HCT116 (cell line): Measurements from ENCODE around the gene FAM168A. TPM values are rescaled to one million over a fixed set of nuclear protein-coding genes. Genes with fewer than 3 reads are reported as not detected.

Source experiments
- ATAC-seq: fragments of 200-7000 bp; cut with Tn5 transposase; 2 replicates; pipeline ENCODE4 v1.9.1; 2020; ENCODE audit warnings: mild to moderate bottlenecking, moderate library complexity
- BruUV-seq: library from RNA; stranded (reverse); fragments of 400-500 nt; replicated peaks from 2 replicates; lab custom pipeline; 2021; lab: Mats Ljungman, UMichigan
- CTCF ChIA-PET: fragments of 300-600 bp; sonication (Branson Sonifier 250); formaldehyde crosslinking; loops from one replicate; lab custom pipeline; 2021; ENCODE audit warnings: antibody characterized with exemption; lab: Charles Lee
- POLR2A ChIA-PET: fragments of 300-600, 350-600 bp; sonication (Branson Sonifier 250); formaldehyde crosslinking; loops from one replicate; lab custom pipeline; 2021; ENCODE audit warnings: antibody characterized with exemption; lab: Charles Lee
- RAD21 ChIA-PET, 2 experiments: fragments of 300-600 bp; sonication (Branson Sonifier 250); formaldehyde crosslinking; loops; one replicate each; lab custom pipeline; 2023; ENCODE audit warnings: low total read pairs in 2 of 2; ENCODE audit not compliant: uncharacterized antibody in 2 of 2, unreplicated experiment in 2 of 2, low non-redundant PET in 1 of 2; lab: Charles Lee
- DNase-seq: peaks from one replicate; pipeline ENCODE4 v3.0.0-alpha.2; 2010; ENCODE audit warnings: low read depth, low spot score
- H2AFZ ChIP-seq: fragments of 200-600 bp; shearing (Covaris generic), sonication (generic); 2 replicates; pipeline ENCODE4 v1.6.1; 2017; ENCODE audit warnings: low read depth, mixed run types, mixed read lengths, antibody characterized with exemption, low read length; ENCODE audit not compliant: poor library complexity, severe bottlenecking
- H3K27ac ChIP-seq: 2 replicates; pipeline ENCODE4 v1.5.1; 2012; ENCODE audit warnings: low read depth, low read length
- H3K27me3 ChIP-seq: fragments of 200-600 bp; sonication (generic); 2 replicates; pipeline ENCODE4 v1.6.1; 2016; ENCODE audit warnings: mixed run types, low read length, mixed read lengths; ENCODE audit not compliant: insufficient read depth
- H3K36me3 ChIP-seq, 2 experiments: fragments of 200-500 bp in 1 of 2; fragments of 200-600 bp in 1 of 2; sonication (Bioruptor generic) in 1 of 2; sonication (generic) in 1 of 2; 2 replicates each; pipeline versions ENCODE4 v1.5.1 to v1.6.1; 2014 to 2016; ENCODE audit warnings: low read length in 2 of 2, inconsistent platforms in 1 of 2, mixed read lengths in 1 of 2, mixed run types in 1 of 2; ENCODE audit not compliant: insufficient read depth in 2 of 2, control insufficient read depth in 1 of 2
- H3K4me1 ChIP-seq, 2 experiments: fragments of 200-600 bp in 1 of 2; sonication (generic) in 1 of 2; 2 replicates each; pipeline versions ENCODE4 v1.5.1 to v1.6.1; 2012 to 2017; ENCODE audit warnings: low read length in 2 of 2, inconsistent platforms in 1 of 2, mild to moderate bottlenecking in 1 of 2, mixed read lengths in 1 of 2, mixed run types in 1 of 2, moderate library complexity in 1 of 2; ENCODE audit not compliant: insufficient read depth in 2 of 2, control insufficient read depth in 1 of 2
- H3K4me2 ChIP-seq: fragments of 200-600 bp; sonication (generic); 2 replicates; pipeline ENCODE4 v1.6.1; 2017; ENCODE audit warnings: mixed run types, low read length, mixed read lengths
- H3K4me3 ChIP-seq, 2 experiments: fragments of 200-600 bp in 1 of 2; sonication (generic) in 1 of 2; replicated peaks in 1 of 2; 2 replicates each; pipeline ENCODE4 v1.5.1; 2011 to 2016; ENCODE audit warnings: low read length in 2 of 2, control low read depth in 1 of 2, low read depth in 1 of 2, mild to moderate bottlenecking in 1 of 2, mixed read lengths in 1 of 2, mixed run types in 1 of 2
- H3K79me2 ChIP-seq: fragments of 200-600 bp; sonication (generic); 2 replicates; pipeline ENCODE4 v1.6.1; 2017; ENCODE audit warnings: mild to moderate bottlenecking, mixed run types, low read length, moderate library complexity, mixed read lengths; ENCODE audit not compliant: insufficient read depth
- H3K9ac ChIP-seq: fragments of 200-600 bp; sonication (generic); 2 replicates; pipeline ENCODE4 v1.6.1; 2016; ENCODE audit warnings: low read length, mixed read lengths
- H3K9me2 ChIP-seq: fragments of 200-600 bp; sonication (generic), shearing (Covaris generic); 2 replicates; pipeline ENCODE4 v1.6.1; 2017; ENCODE audit warnings: mixed run types, mild to moderate bottlenecking, moderate library complexity; ENCODE audit not compliant: insufficient read depth
- H3K9me3 ChIP-seq, 2 experiments: fragments of 200-500 bp in 1 of 2; fragments of 200-600 bp in 1 of 2; sonication (Bioruptor generic) in 1 of 2; sonication (generic) in 1 of 2; 2 replicates each; pipeline ENCODE4 v1.6.1; 2014 to 2017; ENCODE audit warnings: low read length in 2 of 2, mixed read lengths in 2 of 2, inconsistent platforms in 1 of 2, low read depth in 1 of 2, mild to moderate bottlenecking in 1 of 2, mixed run types in 1 of 2, moderate library complexity in 1 of 2; ENCODE audit not compliant: control insufficient read depth in 1 of 2, insufficient read depth in 1 of 2
- H4K20me1 ChIP-seq: fragments of 200-600 bp; sonication (generic), shearing (Covaris generic); 2 replicates; pipeline ENCODE4 v1.6.1; 2017; ENCODE audit warnings: mixed run types, mild to moderate bottlenecking, moderate library complexity; ENCODE audit not compliant: insufficient read depth
- CBX3 ChIP-seq: IDR thresholded peaks from 2 replicates; pipeline ENCODE4 v1.6.1; 2012; ENCODE audit warnings: low read depth
- EGR1 ChIP-seq: IDR thresholded peaks from 2 replicates; pipeline ENCODE4 v1.6.1; 2012; ENCODE audit warnings: low read depth
- ELF1 ChIP-seq: IDR thresholded peaks from 2 replicates; pipeline ENCODE4 v1.6.1; 2012; ENCODE audit warnings: low read depth, borderline replicate concordance
- EZH2phosphoT487 ChIP-seq: fragments of 200-600 bp; IDR thresholded peaks from 2 replicates; pipeline ENCODE4 v1.6.1; 2018; ENCODE audit warnings: antibody characterized with exemption, borderline replicate concordance
- JUND ChIP-seq: IDR thresholded peaks from 2 replicates; pipeline ENCODE4 v1.6.1; 2012
- POLR2A ChIP-seq: IDR thresholded peaks from 2 replicates; pipeline ENCODE4 v1.7.0; 2011; ENCODE audit warnings: borderline replicate concordance; ENCODE audit not compliant: insufficient read depth, insufficient read length; ENCODE audit errors: extremely low read depth
- RAD21 ChIP-seq: IDR thresholded peaks from 2 replicates; pipeline ENCODE4 v1.6.1; 2012; ENCODE audit warnings: low read depth, mild to moderate bottlenecking
- REST ChIP-seq: IDR thresholded peaks from 2 replicates; pipeline ENCODE4 v1.6.1; 2012; ENCODE audit warnings: low read depth
- SIN3A ChIP-seq: IDR thresholded peaks from 2 replicates; pipeline ENCODE4 v1.6.1; 2012; ENCODE audit warnings: low read depth
- SP1 ChIP-seq: IDR thresholded peaks from 2 replicates; pipeline ENCODE4 v1.6.1; 2012; ENCODE audit warnings: low read depth
- SRF ChIP-seq: IDR thresholded peaks from 2 replicates; pipeline ENCODE4 v1.6.1; 2012; ENCODE audit warnings: low read depth
- TCF7L2 ChIP-seq: IDR thresholded peaks from 2 replicates; pipeline ENCODE4 v1.7.0; 2011; ENCODE audit warnings: borderline replicate concordance, inconsistent platforms; ENCODE audit not compliant: insufficient read depth, insufficient read length; ENCODE audit errors: extremely low read depth
- ZBTB33 ChIP-seq: IDR thresholded peaks from 2 replicates; pipeline ENCODE4 v1.6.1; 2011; ENCODE audit warnings: mild to moderate bottlenecking, low read length, moderate library complexity; ENCODE audit not compliant: insufficient replicate concordance; ENCODE audit errors: extremely low read depth
- ZFX ChIP-seq: fragments of 450-650 bp; IDR thresholded peaks from 2 replicates; pipeline ENCODE4 v1.6.1; 2017
- intact Hi-C: fragments of 100-400 bp; cut with micrococcal nuclease; formaldehyde crosslinking; loops from 2 replicates; pipeline ENCODE4 v1.10.0; 2022
- total RNA-seq: library from RNA; stranded (reverse); gene quantifications from one replicate; pipeline ENCODE4 v1.2.1, GENCODE V29; 2021; ENCODE audit not compliant: unreplicated experiment

FAM168A gene
- total RNA-seq, 1 experiment from 2014 or later, result 31.5 TPM

GRCh38 chr11:73579641-73580434 lies 18.1 kb downstream of the FAM168A start:
- H3K4me1 ChIP-seq, result no peaks in the 10 kb centered on the region
- RAD21 ChIA-PET, result no interaction called here
- intact Hi-C loops, result no loop called here
- no peaks in the 10 kb centered on the region for H4K20me1 ChIP-seq
- no peak for DNase-seq
- no peaks in the 10 kb centered on the region for H3K36me3 ChIP-seq
- no peak overlapping the region for H3K9ac ChIP-seq
- H3K79me2 ChIP-seq, result peaks cover 8% of the 10 kb centered on the region
- no TSS peak for BruUV-seq
- no peaks in the 10 kb centered on the region for H3K27me3 ChIP-seq
- TF ChIP-seq EZH2phosphoT487 (no peak), JUND (no peak)
- TF ChIP-seq, all 23 proteins: peak for 0
- no peak for ATAC-seq
- Histone ChIP-seq H3K9me2 (peaks cover 3% of the 10 kb centered on the region; the same call in 1 of the 2 replicates), H3K9me3 (no peaks in the 10 kb centered on the region), H3K4me3 (no peak overlapping the region), H2AFZ (no peak overlapping the region), H3K4me2 (no peak overlapping the region), H3K27ac (no peak overlapping the region)
- ChIA-PET CTCF (no interaction called here), POLR2A (no interaction called here)

GRCh38 chr11:73578592-73579185 lies 19.2 kb downstream of the FAM168A start:
- no peak overlapping the region for H3K27ac ChIP-seq
- H3K9me3 ChIP-seq, result no peaks in the 10 kb centered on the region
- H3K36me3 ChIP-seq, result no peaks in the 10 kb centered on the region
- DNase-seq, result no peak
- H3K9ac ChIP-seq, result no peak overlapping the region
- no peak for TF ChIP-seq ZFX
- no peak for TF ChIP-seq POLR2A
- no peak for TF ChIP-seq RAD21
- no peak for TF ChIP-seq ZBTB33
- TF ChIP-seq ELF1, result no peak
- no peak for TF ChIP-seq CBX3
- TF ChIP-seq SP1, result no peak
- TF ChIP-seq EGR1, result no peak
- no peak for TF ChIP-seq REST
- TF ChIP-seq EZH2phosphoT487, result no peak
- no peak for TF ChIP-seq SRF
- TF ChIP-seq TCF7L2, result no peak
- no peak for TF ChIP-seq SIN3A
- H2AFZ ChIP-seq, result no peak overlapping the region
- no peaks in the 10 kb centered on the region for H4K20me1 ChIP-seq
- H3K79me2 ChIP-seq, result peaks cover 4% of the 10 kb centered on the region; the same call in 1 of the 2 replicates
- ChIA-PET RAD21 (no interaction called here), POLR2A (no interaction called here), CTCF (no interaction called here)
- no peak overlapping the region for H3K4me2 ChIP-seq
- BruUV-seq, result no TSS peak
- intact Hi-C loops, result no loop called here
- no peaks in the 10 kb centered on the region for H3K27me3 ChIP-seq
- ATAC-seq, result no peak
- H3K4me3 ChIP-seq, result no peak overlapping the region
- H3K9me2 ChIP-seq, result peaks cover 3% of the 10 kb centered on the region; the same call in 1 of the 2 replicates
- H3K4me1 ChIP-seq, result no peaks in the 10 kb centered on the region
